ENCODE results near the gene PCED1A.

Gene PCED1A

GRCh38 chr20:2847802-2848201 is 7.3 kb upstream of the PCED1A start:
- no peak for TF ChIP-seq CTCF (IDR thresholded peaks at IDR 0.05; ENCODE audit: insufficient read depth, low read depth, low read length, missing control alignments)
- no peak for DNase-seq (ENCODE audit: low read depth)
- H3K4me3 ChIP-seq (ENCODE audit: low read length), result no peak overlapping the region

DNA sequence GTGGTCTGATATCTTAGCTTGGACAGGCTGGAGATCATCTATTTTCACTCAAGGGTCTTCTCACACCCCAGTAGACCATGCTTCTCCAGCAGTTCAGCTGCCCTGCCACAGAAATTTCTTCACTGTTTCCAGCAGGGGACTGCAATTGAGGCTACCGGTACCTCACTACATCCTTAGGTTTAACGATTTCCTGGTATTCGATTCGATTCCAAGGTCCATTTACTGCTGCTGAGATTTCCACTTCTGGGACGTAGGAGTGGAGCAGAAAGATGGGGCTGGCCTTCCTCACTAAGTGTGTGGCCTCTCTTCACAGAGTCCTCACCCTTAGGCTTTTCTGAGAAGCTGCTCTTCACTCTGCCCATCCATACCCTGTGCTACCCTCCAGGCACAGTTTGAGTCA is 6.2 kb upstream of the PCED1A start:
- no peak for DNase-seq (ENCODE audit: low read depth)
- H3K4me3 ChIP-seq (ENCODE audit: low read length), result no peak overlapping the region
- no peak for TF ChIP-seq CTCF (IDR thresholded peaks at IDR 0.05; ENCODE audit: insufficient read depth, low read depth, low read length, missing control alignments)

DNA sequence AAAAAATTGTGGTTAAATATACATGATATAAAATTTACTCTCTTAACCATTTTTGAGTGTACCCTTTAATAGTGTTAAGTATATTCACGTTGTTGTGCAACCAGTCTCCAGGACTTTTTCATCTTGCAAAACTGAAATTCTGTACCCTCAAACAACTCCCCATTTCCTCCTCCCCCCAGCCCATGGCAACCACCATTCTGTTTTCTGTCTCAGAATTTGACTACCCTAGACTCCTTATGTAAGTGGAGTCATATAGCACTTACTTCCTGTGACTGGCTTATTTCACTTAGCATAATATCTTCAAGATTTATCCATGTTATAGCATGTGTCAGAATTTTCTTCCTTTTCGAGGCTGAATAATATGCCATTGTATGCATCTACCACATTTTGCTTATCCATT is 5.2 kb upstream of the PCED1A start:
- DNase-seq (ENCODE audit: low read depth), result no peak
- TF ChIP-seq CTCF (IDR thresholded peaks at IDR 0.05; ENCODE audit: insufficient read depth, low read depth, low read length, missing control alignments), result no peak
- no peak overlapping the region for H3K4me3 ChIP-seq (ENCODE audit: low read length)

DNA sequence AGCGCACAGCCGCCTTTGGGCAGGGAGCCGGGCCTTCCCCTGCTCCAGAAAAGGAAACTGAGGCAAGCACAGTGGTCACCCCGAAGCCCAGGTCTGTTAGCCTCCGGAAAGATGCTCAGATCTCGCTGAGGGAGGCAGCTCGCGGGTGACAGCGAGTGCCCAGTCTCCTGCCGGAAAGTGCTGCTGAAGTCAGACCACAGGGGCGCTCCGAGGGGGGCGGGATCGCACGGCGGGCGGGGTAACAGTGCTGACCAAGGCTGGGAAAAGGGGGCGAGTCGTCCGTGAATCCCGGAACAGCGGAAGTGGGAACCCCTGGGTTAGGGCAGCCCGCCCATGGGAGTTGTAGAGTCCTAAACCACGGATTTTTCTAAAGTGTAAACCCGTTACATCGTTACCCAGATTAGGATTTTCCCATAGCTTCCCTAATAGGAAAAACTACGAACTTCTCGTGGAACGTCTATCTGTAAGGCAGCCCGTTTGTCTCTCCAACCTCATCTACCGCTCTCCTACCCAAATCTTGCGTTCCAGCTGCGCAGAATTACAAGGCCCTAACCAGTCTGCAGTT is 594 bp upstream of the PCED1A start:
- peak; percentile 35 for DNase-seq (ENCODE audit: low read depth)
- H3K4me3 ChIP-seq (ENCODE audit: low read length), result peak overlapping the region; percentile 86
- TF ChIP-seq CTCF (IDR thresholded peaks at IDR 0.05; ENCODE audit: insufficient read depth, low read depth, low read length, missing control alignments), result no peak

GRCh38 chr20:2839732-2840137 is 720 bp downstream of the PCED1A start:
- H3K4me3 ChIP-seq (ENCODE audit: low read length), result peak overlapping the region; percentile 86
- no peak for TF ChIP-seq CTCF (IDR thresholded peaks at IDR 0.05; ENCODE audit: insufficient read depth, low read depth, low read length, missing control alignments)
- no peak for DNase-seq (ENCODE audit: low read depth)

- no peak for TF ChIP-seq CTCF (IDR thresholded peaks at IDR 0.05; ENCODE audit: insufficient read depth, low read depth, low read length, missing control alignments)
- H3K4me3 ChIP-seq (ENCODE audit: low read length), result no peak overlapping the region
- DNase-seq (ENCODE audit: low read depth), result no peak
Observed at GRCh38 chr20:2838847-2839671, 1.4 kb downstream of the PCED1A start.
